COLO668 (cell line): ENCODE data around the gene LAMB4.
A peak's percentile ranks its signal among the peaks of the same experiment; 100 is the strongest.
"Not testable (repeated sequence)": the region's sequence is repeated elsewhere in the genome, so short reads cannot be mapped to it uniquely, and the experiment has no call there.

Source experiments
- DNase-seq: peaks from one replicate; lab custom pipeline; 2025; ENCODE audit not compliant: unreplicated experiment; lab: John Stamatoyannopoulos, UW

Gene LAMB4

DNA sequence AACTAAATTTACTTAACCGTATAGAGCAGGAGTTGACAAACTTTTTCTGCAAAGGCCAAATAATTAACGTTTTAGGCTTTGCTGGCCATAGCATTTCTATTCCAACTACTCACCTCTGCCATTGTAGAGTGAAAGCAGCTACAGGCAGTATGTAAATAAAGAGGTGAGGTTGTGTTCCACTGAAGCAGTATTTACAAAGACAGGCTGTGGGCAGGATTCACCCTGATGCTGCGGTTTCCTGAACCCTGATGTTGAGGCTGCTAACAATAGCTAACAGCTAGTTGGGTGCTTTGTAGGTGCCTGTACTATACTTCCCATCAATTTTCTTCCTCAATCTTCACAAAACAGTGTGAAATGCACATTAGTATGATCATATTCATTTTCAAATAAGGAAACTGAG lies 80.2 kb downstream of the LAMB4 start:
- no peak for DNase-seq

GRCh38 chr7:108048422-108048821 lies 81.7 kb downstream of the LAMB4 start:
- no peak for DNase-seq

- no peak for DNase-seq
These were observed 83.1 kb downstream of the LAMB4 start for GRCh38 chr7:108046952-108047506.

DNA sequence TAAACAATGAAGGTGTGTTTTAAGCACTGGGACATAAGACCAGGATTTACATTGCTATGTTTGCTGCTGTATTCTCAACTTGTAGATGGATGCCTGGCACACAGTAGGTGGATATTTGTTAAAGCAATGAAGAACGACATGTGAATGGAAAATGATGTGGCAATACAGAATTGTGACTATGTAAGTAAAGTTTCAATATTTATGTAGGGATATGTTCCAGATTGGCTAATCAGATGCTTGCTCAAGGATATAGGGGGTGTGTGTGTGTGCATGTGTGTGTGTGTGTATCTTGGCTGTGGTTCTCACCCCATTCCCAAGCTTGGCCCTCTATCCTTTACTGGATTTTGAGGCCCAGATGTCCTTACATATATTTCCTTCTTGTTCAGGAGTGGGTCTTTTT lies 84.5 kb downstream of the LAMB4 start:
- DNase-seq: no peak

DNA sequence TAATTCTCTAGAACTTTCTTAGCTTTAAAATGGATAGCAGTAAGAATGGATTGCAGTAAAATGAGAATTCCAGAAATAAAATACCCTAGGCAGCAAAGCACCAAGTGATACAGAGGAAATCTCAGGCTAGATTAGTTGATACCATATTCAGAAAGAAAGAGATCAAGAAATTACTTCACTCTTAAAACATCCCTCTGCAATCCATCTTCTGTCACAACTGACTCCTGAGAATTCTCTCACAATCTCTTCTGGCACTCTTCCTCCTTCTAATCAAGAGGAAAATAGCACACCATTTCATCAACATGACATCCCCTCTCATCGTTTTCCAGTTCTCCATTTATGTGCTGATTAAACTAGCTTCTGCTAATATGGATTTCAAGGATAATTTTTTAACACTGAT lies 85.0 kb downstream of the LAMB4 start:
- DNase-seq: no peak

GRCh38 chr7:108044345-108044744 lies 85.8 kb downstream of the LAMB4 start:
- no peak for DNase-seq

DNA sequence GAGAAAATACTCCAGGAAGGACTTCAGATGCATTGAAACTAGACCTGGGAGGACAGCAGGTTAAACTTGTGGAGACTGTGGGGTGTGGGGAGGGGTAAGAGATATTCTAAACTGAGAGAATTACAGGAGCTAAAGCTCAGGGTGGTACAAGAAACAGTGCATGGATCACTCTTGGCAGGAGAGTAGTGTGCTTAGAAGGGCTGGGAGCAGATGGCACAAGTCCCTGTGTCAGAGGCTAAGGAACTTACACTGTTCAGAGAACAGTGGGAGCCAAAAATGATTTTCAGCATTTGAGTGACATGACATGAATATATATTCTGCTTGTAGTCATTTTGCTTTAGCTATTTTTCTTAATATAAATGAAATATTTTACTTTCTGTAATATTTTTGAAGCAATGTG lies 91.2 kb downstream of the LAMB4 start:
- no peak for DNase-seq

DNA sequence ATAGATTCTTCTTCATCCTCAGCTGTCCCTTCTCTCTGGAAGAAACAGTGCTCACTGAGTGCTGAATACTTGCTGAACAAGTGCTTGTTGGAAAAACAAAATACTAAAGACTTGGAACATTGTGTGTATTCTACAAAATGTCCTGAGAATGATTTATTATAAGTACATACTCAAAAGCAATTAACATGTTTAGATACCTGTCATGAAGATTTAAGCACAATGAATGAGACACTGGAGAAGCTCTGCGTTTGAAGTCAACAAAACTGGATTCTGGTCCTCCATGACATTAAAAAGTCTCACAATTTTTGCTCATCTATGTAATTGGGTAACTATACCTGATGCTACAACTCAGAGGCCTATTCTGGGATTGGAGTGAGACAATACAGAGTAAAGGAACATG lies 92.4 kb downstream of the LAMB4 start:
- DNase-seq: no peak

- DNase-seq: no peak
These were observed 93.0 kb downstream of the LAMB4 start for GRCh38 chr7:108037140-108037539.

DNA sequence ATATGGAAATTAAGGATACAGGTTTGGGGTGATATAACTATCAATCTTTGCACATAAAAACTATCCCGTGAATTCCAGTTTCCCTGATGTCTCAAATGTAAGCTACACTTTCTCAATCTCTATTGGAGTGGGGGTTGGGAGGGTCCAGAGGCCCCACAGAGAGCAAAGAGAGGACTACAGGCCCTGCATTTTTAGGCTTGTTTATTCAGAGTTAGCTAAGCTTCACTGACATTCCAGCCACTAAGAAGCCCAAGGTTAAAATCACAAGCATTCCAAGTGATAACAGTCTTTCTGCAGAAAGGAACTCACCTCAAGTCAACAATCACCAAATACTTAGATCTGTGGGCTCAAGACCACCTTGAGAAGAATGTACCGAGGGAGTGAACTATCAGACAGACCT lies 95.6 kb downstream of the LAMB4 start:
- no peak for DNase-seq

DNA sequence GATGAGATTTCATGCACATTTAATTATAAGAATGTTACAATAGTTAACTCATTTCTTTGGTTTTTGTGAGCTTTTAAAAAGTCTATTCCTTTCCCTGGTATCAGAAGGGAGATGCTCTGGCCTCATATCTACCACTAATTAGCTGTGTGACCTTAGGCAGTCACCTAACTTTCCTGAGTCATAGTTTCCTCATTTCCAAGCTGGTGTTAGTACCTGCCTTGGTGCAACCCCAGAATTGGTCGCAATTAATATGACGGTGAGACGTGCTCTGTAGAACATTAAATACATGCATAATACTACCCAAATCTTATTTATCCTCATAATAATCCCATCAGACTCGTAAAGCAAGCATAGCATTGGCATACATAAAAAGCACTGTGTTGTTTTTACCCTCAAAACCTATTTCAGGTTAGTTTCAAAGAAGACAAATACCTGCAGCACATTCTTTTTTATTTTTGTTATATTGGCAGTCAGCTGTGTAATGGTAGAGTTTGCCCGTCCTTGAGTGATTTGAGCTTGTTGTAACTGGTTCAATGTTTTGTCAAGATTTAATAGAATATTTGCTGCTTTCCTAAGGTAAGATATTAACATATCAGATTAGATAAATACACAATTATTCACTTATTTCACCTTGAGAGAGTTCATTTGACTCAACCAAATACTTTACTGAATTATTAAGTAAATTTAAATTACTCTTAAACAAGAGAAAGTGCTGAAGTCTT lies 96.2 kb downstream of the LAMB4 start:
- no peak for DNase-seq

DNA sequence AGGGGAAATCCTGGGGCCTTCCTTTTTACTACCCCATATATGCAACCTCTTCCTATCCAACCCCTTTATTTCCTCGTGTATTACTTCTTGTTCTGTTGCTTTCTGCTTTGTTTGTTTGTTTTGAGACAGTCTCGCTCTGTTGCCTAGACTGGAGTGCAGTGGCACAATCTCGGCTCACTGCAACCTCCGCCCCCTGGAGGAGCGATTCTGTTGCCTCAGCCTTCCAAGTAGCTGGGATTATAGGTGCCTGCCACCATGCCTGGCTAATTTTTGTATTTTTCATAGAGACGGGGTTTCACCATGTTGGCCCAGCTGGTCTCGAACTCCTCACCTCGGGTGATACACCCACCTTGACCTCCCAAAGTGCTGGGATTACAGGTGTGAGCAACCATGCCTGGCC lies 96.9 kb downstream of the LAMB4 start:
- DNase-seq: not testable (repeated sequence)

DNA sequence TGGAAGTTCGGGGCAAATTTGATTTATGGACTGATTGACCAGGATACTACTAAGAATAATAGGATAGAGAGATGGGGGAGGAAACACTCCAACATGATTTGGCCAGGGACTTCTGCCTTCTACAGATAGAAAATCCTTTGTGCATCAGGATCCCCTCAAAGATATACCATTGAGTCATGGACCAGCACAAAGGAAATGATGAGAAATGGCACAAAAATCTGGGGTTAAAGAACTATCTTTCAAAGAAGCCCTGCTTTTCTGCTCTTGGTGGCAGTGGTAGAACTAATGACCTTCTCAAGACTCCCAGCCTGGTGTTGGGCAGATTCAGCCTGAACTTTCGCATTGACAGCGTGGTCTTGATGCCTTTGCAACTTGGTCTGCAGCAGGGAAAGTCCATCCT lies 99.6 kb downstream of the LAMB4 start:
- no peak for DNase-seq

- no peak for DNase-seq
These were observed 101.1 kb downstream of the LAMB4 start for GRCh38 chr7:108029034-108029433.

- peak; percentile 23 for DNase-seq
These were observed 102.0 kb downstream of the LAMB4 start for GRCh38 chr7:108028111-108028510.

DNA sequence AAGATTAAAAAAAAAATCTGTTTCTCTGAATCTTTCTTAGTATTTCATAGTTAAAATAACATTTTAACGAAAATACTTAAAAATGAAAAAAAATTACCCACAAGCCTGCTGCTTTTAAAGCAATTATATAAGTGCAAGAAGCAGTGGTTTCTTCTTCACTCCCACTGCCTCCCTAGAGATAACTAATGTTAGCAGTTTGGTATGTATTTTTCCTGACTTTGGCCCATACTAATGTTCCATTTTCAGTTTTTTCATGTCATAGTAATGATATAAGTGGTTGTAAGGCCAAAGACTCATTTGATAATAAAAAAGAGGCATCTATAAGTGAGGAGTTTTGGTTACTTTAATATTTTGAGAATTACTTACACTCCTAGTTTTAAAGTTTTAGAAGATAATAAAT lies 102.9 kb downstream of the LAMB4 start:
- no peak for DNase-seq

DNA sequence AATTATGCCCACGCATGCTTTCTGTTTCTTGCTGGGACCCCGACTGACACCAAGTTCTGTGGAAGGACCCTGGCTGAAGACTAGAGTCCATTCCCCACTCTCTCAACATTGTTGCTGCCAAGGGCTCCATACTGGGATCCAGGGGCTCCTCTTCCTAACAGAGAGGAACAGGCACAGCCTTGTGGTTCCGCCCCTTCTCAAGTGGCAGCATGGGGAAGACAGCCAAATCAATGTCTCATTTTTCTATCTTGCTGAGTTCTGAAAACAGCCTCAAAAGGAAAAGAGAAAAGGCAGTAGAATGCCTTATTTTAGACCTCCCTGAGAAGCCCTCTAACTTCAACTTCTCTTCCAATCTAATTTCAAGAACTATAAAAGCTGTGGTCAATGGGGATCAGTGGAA lies 103.5 kb downstream of the LAMB4 start:
- DNase-seq: no peak

DNA sequence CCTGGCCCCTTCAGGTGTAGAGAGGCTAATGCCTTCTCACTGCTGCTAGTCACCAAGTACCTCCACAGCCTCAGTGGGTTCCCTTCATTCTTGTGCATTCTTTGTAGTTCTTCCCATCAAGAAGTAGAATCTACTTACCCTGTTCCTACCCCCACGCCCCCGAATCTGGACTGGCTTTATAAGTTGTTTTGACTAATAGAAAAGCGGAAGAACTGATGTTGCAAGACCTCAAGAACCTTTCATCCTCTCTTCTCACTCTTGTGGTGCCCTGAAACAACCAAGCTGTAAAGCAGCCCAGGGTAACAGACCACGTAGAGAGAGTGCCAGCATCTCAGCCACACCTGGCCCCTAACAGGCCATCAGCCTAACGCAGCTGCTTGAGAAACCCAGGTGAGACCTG lies 104.0 kb downstream of the LAMB4 start:
- DNase-seq: no peak

- no peak for DNase-seq
These were observed 105.6 kb downstream of the LAMB4 start for GRCh38 chr7:108024538-108024937.

- DNase-seq: no peak
These were observed 109.6 kb downstream of the LAMB4 start for GRCh38 chr7:108020585-108020984.

- DNase-seq: no peak
These were observed 111.5 kb downstream of the LAMB4 start for GRCh38 chr7:108018668-108019067.

DNA sequence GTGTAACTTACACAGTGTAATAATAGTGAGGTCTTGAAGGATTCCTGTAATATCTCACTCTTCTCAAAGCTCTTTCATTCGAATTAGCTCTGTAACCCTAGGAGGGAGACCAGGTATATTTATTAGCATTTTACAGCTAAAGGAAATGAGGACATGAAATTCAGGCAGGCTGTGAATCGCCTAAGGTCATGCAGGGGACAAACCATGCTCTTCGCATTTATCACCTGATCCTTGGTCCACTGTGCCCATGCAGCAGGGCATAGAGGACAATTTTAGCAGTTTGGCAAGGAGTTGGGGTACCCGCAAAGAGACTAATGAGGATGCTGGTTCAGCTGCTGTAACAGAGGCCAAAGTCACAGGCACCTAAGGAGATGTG lies 112.4 kb downstream of the LAMB4 start:
- DNase-seq: no peak
